Epithelial cell of umbilical artery (primary cell): ENCODE results near the gene UBE2G1. TPM values are rescaled to one million over a fixed set of nuclear protein-coding genes. Genes with fewer than 3 reads are reported as not detected.

Experiments
- total RNA-seq: library from RNA; depleted of rRNA; stranded (reverse); fragments of >200 nt; gene quantifications from 2 replicates; pipeline ENCODE4 v1.2.3, GENCODE V29; 2014

The UBE2G1 gene
- total RNA-seq, result 32.5 and 43.3 TPM in 2 replicates

GRCh38 chr17:4366327-4367063, at the start of gene UBE2G1:
TSS of gene UBE2G1 (minus strand) at chr17:4366675. CDS start at chr17:4366316, 359 bp downstream.

GRCh38 chr17:4263282-4264215, 102.9 kb downstream of the UBE2G1 start, which contains the start of gene ANKFY1:
TSS of gene ANKFY1 (minus strand) at chr17:4263979. CDS start at chr17:4263941, 38 bp downstream.

Other genes with a start within 250 kb of the UBE2G1 start
- 16.9 and 24.0 TPM in 2 replicates for gene ZZEF1, start 223.6 kb downstream of the UBE2G1 start, total RNA-seq
- gene CYB5D2, start 223.5 kb downstream of the UBE2G1 start, total RNA-seq, result 22.0 and 35.7 TPM in 2 replicates
- gene ANKFY1, start 102.7 kb downstream of the UBE2G1 start, total RNA-seq, result 25.0 and 50.3 TPM in 2 replicates
- gene SPNS3, start 67.3 kb upstream of the UBE2G1 start, total RNA-seq, result 0.15 TPM in 1 of 2 replicates, not detected in the other
- 17.3 and 19.2 TPM in 2 replicates for gene SPNS2, start 132.2 kb upstream of the UBE2G1 start, total RNA-seq
- 49.4 and 62.0 TPM in 2 replicates for gene MYBBP1A, start 188.7 kb upstream of the UBE2G1 start, total RNA-seq
- gene GGT6, start 193.9 kb upstream of the UBE2G1 start, total RNA-seq, result not detected in 2 replicates
- not detected in 2 replicates for gene SMTNL2, start 217.9 kb upstream of the UBE2G1 start, total RNA-seq